Osteocyte (in vitro differentiated cells): ENCODE measurements around the gene RNF212B. TPM values are rescaled to one million over a fixed set of nuclear protein-coding genes. Genes with fewer than 3 reads are reported as not detected.

Experiments
- DNase-seq: peaks from one replicate; pipeline ENCODE4 v3.0.0; 2021; ENCODE audit warnings: mixed read lengths; ENCODE audit not compliant: unreplicated experiment; ENCODE audit errors: extremely low spot score
- H3K27ac Mint-ChIP-seq: one replicate; pipeline ENCODE4 v1.8.0; 2021; ENCODE audit warnings: mild to moderate bottlenecking, mixed read lengths; ENCODE audit not compliant: unreplicated experiment
- H3K27me3 Mint-ChIP-seq: one replicate; pipeline ENCODE4 v1.8.0; 2021; ENCODE audit warnings: mixed read lengths; ENCODE audit not compliant: unreplicated experiment
- H3K36me3 Mint-ChIP-seq: one replicate; pipeline ENCODE4 v1.8.0; 2021; ENCODE audit warnings: mixed read lengths; ENCODE audit not compliant: unreplicated experiment
- H3K4me1 Mint-ChIP-seq: one replicate; pipeline ENCODE4 v1.8.0; 2021; ENCODE audit warnings: mixed read lengths; ENCODE audit not compliant: unreplicated experiment
- H3K4me3 Mint-ChIP-seq: one replicate; pipeline ENCODE4 v1.8.0; 2021; ENCODE audit warnings: mild to moderate bottlenecking, moderate library complexity, mixed read lengths; ENCODE audit not compliant: unreplicated experiment
- H3K9me3 Mint-ChIP-seq: one replicate; pipeline ENCODE4 v1.8.0; 2021; ENCODE audit warnings: mixed read lengths; ENCODE audit not compliant: unreplicated experiment
- total RNA-seq: library from RNA; stranded (reverse); gene quantifications from 2 replicates; pipeline ENCODE4 v1.2.1, GENCODE V29; 2021
- TF ChIP-seq, protein P1 (sequence below): fragments of 200-600 bp; sonication (generic); IDR thresholded peaks from 2 replicates; pipeline ENCODE4 v1.5.0; 2021; ENCODE audit warnings: antibody characterized with exemption, mild to moderate bottlenecking, moderate library complexity

The RNF212B gene
- total RNA-seq, 1 donor from 2014 or later = not detected

DNA sequence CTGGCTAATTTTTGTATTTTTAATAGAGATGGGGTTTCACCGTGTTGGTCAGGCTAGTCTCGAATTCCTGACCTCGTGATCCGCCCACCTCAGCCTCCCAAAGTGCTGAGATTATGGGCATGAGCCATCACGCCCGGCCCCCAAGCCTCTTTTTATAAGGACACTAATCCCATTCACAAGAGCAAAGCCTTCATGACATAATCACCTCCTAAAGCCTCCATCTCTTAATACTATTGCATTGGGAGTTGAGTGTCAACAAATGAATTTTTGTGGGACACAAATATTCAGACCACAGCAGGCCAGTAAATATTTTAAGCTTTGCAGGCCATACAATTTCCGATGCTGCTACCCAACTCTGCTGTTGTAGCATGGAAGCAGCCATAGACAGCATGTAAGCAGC is 10.9 kb downstream of the RNF212B start:
- no peak overlapping the region for H3K27ac Mint-ChIP-seq
- no peak for DNase-seq

DNA sequence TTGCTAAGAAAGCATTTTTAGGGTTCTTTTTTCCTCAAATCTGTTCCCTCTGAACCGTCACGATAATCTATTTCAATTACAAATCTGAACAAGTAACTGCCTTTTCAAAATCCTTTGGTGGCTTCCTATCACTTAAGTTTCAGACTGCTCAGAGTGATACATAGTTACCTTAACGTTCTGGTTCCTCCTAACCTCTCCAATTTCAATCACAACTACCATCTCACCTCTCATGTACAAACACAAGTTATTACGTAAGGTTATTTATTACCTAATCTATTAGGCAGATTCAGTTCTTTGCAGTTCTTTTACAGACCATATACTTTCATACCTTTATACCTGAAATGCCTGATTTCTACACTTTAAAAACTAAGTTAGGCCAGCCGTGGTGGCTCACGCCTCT is 12.1 kb downstream of the RNF212B start:
- Mint-ChIP-seq H3K36me3 (no peaks in the 10 kb centered on the region), H3K27ac (no peak overlapping the region), H3K4me3 (no peak overlapping the region), H3K27me3 (peaks cover 54% of the 10 kb centered on the region), H3K4me1 (no peaks in the 10 kb centered on the region), H3K9me3 (no peaks in the 10 kb centered on the region)
- no peak for DNase-seq
- TF ChIP-seq, protein P1, sequence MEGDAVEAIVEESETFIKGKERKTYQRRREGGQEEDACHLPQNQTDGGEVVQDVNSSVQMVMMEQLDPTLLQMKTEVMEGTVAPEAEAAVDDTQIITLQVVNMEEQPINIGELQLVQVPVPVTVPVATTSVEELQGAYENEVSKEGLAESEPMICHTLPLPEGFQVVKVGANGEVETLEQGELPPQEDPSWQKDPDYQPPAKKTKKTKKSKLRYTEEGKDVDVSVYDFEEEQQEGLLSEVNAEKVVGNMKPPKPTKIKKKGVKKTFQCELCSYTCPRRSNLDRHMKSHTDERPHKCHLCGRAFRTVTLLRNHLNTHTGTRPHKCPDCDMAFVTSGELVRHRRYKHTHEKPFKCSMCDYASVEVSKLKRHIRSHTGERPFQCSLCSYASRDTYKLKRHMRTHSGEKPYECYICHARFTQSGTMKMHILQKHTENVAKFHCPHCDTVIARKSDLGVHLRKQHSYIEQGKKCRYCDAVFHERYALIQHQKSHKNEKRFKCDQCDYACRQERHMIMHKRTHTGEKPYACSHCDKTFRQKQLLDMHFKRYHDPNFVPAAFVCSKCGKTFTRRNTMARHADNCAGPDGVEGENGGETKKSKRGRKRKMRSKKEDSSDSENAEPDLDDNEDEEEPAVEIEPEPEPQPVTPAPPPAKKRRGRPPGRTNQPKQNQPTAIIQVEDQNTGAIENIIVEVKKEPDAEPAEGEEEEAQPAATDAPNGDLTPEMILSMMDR = no peak

More for the DNA sequence above, 10.9 kb downstream of the RNF212B start:
- Mint-ChIP-seq H3K4me3 (no peak overlapping the region), H3K36me3 (no peaks in the 10 kb centered on the region), H3K27me3 (peaks cover 57% of the 10 kb centered on the region), H3K9me3 (no peaks in the 10 kb centered on the region), H3K4me1 (no peaks in the 10 kb centered on the region)
- TF ChIP-seq, protein P1 = no peak

DNA sequence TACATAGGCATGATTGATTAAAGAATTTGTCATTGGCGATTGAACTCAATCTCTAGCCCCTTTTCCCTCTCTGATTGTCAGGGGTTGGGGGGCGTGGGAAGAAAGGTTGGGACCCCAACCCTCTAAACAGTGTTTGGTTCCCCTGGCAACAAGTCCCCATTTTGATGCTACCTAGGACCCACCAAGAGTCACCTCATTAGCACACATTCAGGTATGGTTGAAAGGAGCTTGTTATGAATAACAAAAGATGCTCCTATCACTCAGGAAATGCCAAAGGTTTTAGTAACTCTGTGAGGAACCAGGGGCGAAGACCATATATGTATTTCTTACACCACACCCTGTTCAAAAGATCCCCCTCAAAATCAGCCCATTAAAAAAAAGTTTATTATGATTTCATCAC is 14.3 kb downstream of the RNF212B start:
- H3K4me3 Mint-ChIP-seq = no peak overlapping the region
- peaks cover 47% of the 10 kb centered on the region for H3K27me3 Mint-ChIP-seq
- TF ChIP-seq, protein P1 = no peak
- DNase-seq = no peak
- no peaks in the 10 kb centered on the region for H3K9me3 Mint-ChIP-seq
- no peaks in the 10 kb centered on the region for H3K4me1 Mint-ChIP-seq
- H3K27ac Mint-ChIP-seq = no peak overlapping the region
- no peaks in the 10 kb centered on the region for H3K36me3 Mint-ChIP-seq

DNA sequence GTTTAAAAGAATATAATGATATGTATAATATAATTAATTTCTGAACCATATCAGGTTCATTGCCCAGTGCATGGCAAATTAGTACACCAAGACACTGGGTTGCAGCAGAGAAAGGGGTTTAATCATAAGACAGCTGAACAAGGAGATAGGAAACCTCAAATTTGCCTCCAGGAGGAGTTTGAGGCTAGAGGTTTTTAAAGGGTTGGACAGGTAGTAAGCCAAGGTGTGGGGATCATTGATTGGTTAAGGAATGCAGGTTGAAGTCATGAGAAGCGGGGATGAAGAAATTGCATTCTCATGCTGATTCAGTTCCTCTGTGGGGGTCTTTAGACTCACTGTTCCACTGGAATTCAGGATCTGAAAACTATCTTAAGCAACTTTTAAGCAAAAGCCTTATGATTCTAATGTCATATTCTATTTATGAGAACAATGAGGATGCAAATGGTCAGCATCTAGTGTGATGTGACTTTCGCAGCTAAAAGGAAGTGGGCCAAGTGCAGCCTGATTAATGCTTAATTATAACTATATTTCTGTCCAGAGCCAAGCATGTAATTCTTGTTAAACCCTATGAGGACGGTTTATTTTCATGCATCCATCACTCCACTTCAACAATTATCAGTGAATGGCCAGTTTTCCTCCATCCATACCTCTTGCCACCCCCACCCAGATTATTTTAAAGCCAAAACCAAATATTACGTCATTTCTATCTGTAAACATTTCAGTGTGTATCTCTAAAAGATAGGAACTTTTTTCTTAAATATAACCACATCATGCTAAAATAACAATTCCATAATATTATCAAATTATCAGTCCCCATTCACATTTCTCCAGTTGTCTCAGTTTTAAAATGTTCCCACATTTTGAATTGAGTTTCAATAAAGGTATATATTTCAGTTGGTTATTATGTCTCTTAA is 14.9 kb downstream of the RNF212B start:
- TF ChIP-seq, protein P1 = no peak
- no peak overlapping the region for H3K4me3 Mint-ChIP-seq
- no peak for DNase-seq
- no peaks in the 10 kb centered on the region for H3K4me1 Mint-ChIP-seq
- H3K9me3 Mint-ChIP-seq = no peaks in the 10 kb centered on the region
- no peak overlapping the region for H3K27ac Mint-ChIP-seq
- peaks cover 49% of the 10 kb centered on the region for H3K27me3 Mint-ChIP-seq
- H3K36me3 Mint-ChIP-seq = no peaks in the 10 kb centered on the region

DNA sequence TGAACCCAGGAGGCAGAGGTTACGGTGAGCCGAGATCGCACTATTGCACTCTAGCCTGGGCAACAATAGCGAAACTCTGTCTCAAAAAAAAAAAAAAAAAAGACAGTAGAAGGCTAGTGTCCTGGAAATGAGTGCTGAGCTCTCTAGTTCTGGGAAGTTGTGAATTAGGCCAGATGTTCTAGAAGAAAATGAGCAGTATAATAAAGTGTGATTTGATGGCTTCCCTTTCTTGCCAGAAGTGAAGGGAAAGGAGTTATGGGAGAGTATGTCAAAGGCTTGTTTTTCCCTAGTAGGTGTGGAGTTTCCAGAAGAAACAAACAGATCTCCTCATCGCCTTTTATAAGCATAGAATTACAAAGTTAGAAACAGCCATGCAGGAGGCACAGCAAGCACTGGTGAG is 20.5 kb downstream of the RNF212B start:
- H3K27me3 Mint-ChIP-seq = peaks cover 65% of the 10 kb centered on the region
- H3K4me3 Mint-ChIP-seq = no peak overlapping the region
- TF ChIP-seq, protein P1 = no peak
- H3K9me3 Mint-ChIP-seq = no peaks in the 10 kb centered on the region
- H3K4me1 Mint-ChIP-seq = no peaks in the 10 kb centered on the region
- H3K27ac Mint-ChIP-seq = no peak overlapping the region
- DNase-seq = no peak
- H3K36me3 Mint-ChIP-seq = no peaks in the 10 kb centered on the region
